ENCODE measurements around the gene IMP3.

Gene IMP3

DNA sequence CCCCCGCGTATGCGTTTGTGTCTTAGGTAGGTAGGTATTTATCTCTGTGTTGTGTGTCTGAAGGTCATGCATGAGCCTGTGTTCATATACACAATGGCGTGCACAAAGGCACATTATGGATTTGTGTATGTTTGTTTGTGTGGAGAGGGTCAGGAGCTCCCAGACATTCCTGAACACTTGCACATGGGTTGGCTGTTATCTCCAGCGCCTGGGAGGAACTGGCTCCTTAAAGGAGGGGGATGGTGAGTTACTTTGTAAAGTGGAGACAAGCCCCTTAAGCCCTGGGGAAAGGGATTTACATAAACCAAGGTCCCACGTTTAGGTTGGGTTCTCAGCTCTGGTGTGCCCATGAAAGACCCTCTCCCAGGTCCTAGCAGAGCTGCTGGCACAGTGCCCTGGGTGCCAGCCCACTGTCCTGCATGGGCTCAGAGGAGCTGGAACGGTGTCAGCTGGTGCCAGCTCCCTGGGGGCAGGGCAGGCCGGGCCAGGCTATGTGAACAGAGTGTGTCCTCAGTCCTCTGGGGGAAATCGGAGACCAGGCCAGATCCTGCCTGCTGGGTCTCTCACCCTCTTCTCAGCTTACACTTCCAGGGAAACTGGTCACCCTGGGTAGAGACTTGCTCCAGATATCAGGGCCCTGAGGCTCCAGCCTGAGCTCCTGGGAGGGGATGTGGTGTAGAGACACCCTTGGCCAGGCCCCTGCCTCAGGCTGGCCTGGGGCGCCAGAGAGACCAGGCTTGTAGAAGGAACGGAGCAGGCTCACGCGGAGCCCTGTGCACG is 32.8 kb upstream of the IMP3 start:
- no peak for DNase-seq

DNA sequence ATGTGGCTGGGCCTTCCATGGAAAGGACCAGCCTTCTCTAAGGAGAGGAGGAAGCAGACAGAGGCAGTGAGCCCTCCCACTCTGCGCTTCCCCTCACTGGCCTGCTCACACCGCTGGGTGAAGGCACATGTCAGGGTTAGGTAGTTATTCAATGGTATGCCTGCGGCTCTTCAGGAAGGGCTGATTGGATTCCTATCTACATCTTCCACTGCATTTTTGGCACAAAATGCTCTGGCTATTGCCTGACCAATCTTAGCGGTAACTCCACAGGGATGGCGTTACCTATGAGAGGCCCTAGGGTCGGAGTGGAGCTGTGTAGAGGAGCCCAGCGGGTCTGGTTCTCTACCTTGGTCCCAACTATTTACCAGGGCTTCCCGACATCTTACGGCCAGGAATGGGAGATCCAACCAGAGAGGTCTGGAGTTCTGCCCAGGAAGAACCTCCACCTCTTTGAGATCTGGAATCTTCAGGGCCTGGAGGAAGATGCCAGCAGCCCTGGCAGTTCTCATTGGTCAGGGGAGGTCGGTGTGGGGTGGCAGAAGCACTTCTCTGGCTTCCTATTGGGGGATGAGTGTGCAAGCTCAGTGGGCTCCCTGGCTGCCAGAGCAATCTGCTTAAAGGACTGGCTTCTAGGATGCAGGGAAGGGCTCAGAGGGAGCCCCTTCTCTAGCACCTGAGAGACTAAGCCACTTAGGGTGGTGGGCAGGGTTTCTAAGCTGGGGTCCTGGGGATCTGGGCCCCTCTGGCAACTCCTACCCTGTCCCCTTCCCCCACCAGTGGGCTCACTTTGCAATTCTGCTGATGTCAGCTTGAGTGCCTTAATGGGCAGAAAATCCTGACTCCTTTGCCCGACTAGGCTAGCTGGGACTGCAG is 31.9 kb upstream of the IMP3 start:
- DNase-seq = no peak

GRCh38 chr15:75669879-75670212 is 29.8 kb upstream of the IMP3 start:
- DNase-seq = no peak

GRCh38 chr15:75669191-75669878 is 29.3 kb upstream of the IMP3 start:
- DNase-seq = no peak

DNA sequence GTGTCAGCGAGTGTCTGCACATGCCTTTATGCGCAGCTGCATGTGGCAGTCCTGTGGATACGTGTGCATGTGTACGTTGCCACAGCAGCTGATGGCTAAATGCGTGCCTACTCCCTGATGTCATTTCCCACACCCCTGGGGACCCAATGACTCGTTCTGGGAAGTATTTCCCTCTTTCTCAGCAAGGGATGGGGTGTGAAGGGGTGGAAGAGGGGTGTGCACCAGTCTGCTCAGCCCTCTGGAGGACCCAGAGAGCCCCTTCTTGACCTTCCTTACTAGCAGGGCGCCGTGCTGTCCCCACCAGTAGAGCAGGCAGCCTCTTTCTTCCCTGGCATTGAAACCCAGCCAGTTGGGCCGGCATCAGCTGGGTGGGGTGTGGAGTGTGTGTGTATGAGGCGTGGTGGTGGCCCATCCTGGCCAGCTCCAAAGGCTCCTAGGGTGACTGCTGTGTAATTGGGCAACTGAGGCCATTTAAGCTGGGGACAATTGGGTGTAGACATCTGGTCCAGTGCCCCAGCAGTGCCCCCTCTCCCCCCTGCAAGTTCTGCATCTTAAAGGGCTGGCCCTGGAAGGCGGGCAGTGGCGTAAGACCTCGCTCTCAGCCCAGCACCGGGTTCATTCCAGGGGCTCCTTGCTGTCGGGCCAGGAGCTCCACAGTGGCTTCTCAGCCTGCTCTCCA is 26.9 kb upstream of the IMP3 start:
- DNase-seq = no peak

GRCh38 chr15:75663931-75664421 is 24.0 kb upstream of the IMP3 start:
- no peak for DNase-seq

DNA sequence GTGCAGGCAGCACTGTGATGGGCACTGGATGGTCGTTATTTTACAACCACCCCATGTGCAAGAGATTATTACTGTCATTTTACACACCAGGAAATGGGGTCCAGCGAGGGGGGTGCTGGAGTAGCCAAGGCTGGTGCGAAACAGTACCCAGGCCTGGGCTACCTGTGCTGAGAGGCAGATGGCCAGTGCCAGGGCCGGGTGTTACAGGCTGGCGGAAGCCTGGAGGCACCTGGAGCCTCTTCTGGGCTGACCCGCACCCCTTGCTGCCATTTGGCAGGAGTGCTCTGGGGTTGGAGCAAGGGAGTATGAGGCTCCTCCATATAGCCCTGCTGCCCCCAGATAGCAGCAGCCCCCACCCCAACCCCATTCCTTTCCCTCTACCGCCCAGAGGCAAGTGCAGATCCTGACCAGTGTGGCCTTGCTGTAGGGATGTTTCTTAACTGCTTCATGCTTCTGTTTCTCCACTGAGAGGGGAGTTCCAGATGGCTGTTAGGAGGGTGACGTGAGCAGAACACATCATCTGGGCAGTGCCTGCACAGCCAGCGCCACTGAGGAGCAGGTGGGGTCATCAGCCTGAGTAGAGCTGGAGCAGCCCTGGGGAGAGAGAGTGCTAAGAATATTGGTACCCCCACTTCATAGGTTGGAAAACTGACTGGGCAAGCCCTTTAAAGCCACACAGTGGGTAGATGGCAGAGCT is 22.9 kb upstream of the IMP3 start:
- no peak for DNase-seq

GRCh38 chr15:75661756-75662140 is 21.7 kb upstream of the IMP3 start:
- DNase-seq = no peak

- DNase-seq = no peak
These were observed 21.2 kb upstream of the IMP3 start for GRCh38 chr15:75661100-75661755.

- DNase-seq = no peak
These were observed 20.1 kb upstream of the IMP3 start for GRCh38 chr15:75659928-75660645.

DNA sequence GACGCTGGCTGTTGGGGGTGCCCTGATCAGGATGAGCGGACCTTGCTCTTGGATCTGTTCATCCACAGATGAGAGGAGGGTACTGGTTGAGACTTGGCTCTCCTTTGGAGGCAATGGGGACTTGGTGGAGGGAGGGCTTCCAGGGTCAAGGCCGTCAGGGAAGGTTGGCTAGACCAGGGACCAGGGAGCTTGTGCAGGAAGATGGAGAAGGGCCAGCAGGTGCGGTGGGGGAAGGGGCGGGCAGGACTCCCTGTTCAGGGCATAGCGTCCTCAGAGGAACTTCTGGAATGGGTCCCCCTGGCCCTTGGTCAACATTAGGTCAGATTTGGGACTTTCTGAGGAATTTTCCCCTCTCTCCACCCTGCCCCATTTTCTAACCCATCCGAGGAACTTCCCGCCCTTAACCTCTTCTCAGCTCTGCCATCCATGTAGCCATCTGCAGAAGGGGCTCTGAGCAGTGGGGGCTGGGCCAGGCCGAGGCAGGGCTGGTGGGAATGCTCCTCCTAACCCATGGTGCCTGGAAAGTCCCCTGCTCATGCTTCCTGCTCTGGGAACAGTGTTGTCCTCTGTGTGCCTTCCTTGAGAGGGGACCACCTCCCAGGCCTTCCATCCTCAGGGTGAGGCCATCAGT is 19.2 kb upstream of the IMP3 start:
- DNase-seq = no peak

DNA sequence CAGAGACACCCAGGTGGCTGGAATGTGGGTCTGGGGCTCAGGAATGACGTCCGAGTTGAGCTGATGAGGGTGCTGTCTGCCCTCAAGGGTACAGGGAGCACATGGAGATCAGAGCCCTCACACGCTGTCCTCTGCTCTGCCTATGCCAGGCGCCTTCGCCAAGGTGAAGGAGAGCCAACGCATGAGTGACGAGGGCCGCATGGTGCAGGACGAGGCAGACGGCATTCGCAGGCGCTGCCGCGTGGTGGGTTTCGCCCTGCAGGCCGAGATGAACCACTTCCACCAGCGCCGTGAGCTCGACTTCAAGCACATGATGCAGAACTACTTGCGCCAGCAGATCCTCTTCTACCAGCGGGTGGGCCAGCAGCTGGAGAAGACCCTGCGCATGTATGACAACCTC is 16.8 kb upstream of the IMP3 start:
- DNase-seq = no peak

DNA sequence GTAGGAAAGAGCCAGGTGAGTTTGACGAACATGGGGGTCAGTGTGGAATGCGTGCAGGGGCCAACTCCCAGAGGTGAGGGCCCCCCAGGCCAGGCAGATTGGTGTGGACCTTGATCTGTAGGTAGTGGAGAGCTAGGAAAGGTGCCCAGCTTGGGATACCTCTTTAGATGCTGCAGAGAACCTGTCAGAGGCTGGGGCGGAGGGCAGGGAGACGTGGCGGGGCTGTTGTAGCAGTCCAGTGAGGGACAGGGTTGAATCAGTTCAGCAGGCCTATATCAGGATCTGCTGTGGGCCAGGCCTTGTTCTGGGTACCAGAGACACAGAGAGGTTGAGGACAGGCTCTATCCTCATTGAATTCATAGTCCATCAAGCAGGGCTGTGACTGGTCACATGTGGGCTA is 16.3 kb upstream of the IMP3 start:
- DNase-seq = no peak

DNA sequence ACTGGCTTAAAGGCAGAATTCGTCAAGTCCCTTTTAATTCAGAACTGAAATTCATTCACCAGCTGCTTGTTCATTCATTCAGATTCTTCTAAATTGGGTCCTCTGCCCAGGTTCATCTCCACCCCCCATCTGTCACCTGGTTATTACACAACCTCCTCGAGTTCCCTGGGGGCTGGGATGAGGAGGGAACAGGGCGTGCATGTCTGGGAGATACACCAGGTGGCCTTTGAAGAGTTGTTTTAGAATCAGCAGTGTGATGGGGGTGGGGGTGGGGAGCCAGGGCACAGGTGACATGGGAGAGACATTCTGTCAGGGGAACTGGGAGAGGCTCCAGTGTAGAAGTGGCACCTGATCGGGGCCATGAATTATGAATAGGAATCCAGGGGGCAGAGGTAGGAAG is 15.9 kb upstream of the IMP3 start:
- DNase-seq = no peak

- no peak for DNase-seq
These were observed 14.3 kb upstream of the IMP3 start for GRCh38 chr15:75654201-75654907.

DNA sequence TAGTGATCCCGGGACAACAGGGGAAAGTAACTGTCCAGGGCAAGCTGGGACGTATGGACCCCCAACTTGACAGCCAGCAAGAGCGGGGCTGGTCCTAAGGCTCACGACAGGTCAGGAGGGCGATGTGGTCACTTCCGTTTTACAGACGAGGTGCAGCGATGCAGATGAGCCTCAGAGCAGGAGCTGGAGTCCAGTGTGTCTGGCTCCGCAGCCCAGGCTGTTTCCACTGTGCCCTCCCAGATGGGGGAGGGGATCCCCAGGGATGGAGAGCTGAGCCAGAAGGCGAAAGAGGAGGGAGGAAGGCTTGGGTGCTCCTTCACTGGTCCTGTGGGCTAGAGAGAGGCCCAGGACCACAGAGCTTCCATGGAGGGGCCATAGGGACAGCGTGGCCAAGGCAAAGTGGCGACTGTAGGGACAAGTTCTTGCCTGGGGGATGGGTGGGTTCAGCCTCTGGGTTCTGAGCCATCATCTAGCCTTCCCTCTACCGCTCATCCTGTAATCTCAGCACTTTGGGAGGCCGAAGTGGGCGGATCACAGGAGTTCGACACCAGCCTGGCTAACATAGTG is 13.4 kb upstream of the IMP3 start:
- no peak for DNase-seq

GRCh38 chr15:75651810-75652543 is 12.0 kb upstream of the IMP3 start:
- DNase-seq = no peak

GRCh38 chr15:75650908-75651809 is 11.1 kb upstream of the IMP3 start:
- no peak for DNase-seq
